Loucy (cell line): ENCODE results near the gene RILPL2.
"Not testable (repeated sequence)": the region's sequence is repeated elsewhere in the genome, so short reads cannot be mapped to it uniquely, and the experiment has no call there.

Source experiments
- H2AFZ ChIP-seq: fragments of 200-600 bp; sonication (generic); 2 replicates; pipeline ENCODE4 v1.6.0; 2016; ENCODE audit warnings: antibody characterized with exemption, mild to moderate bottlenecking, low read length, moderate library complexity
- H3F3A ChIP-seq: fragments of 200-600 bp; 2 replicates; pipeline ENCODE4 v1.6.0; 2016; ENCODE audit warnings: antibody characterized with exemption, low read depth, mild to moderate bottlenecking
- H3K27me3 ChIP-seq: fragments of 200-600 bp; sonication (generic); 2 replicates; pipeline ENCODE4 v1.6.1; 2014; ENCODE audit warnings: low read length, mild to moderate bottlenecking; ENCODE audit not compliant: insufficient read depth, poor library complexity, severe bottlenecking
- H3K36me3 ChIP-seq: fragments of 200-600 bp; sonication (generic); 2 replicates; pipeline ENCODE4 v1.6.1; 2016; ENCODE audit warnings: low read length; ENCODE audit not compliant: insufficient read depth
- H3K4me1 ChIP-seq: fragments of 200-600 bp; sonication (generic); 2 replicates; pipeline ENCODE4 v1.5.1; 2014; ENCODE audit warnings: low read length, mild to moderate bottlenecking; ENCODE audit not compliant: insufficient read depth, poor library complexity, severe bottlenecking
- H3K4me2 ChIP-seq: fragments of 200-600 bp; sonication (generic); 2 replicates; pipeline ENCODE4 v1.6.0; 2014; ENCODE audit warnings: antibody characterized with exemption, low read length, low read depth, mild to moderate bottlenecking; ENCODE audit not compliant: poor library complexity, severe bottlenecking
- H3K4me3 ChIP-seq: fragments of 200-600 bp; sonication (generic); 2 replicates; pipeline ENCODE4 v1.5.1; 2014; ENCODE audit warnings: low read length, mild to moderate bottlenecking, mixed read lengths; ENCODE audit not compliant: poor library complexity, severe bottlenecking
- H3K79me2 ChIP-seq: fragments of 200-600 bp; sonication (generic); 2 replicates; pipeline ENCODE4 v1.6.1; 2014; ENCODE audit warnings: low read length; ENCODE audit not compliant: insufficient read depth
- H3K9ac ChIP-seq: fragments of 200-600 bp; sonication (generic); 2 replicates; pipeline ENCODE4 v1.6.0; 2014; ENCODE audit warnings: mild to moderate bottlenecking, low read depth, low read length, moderate library complexity; ENCODE audit not compliant: poor library complexity, severe bottlenecking
- H3K9me2 ChIP-seq: fragments of 200-600 bp; sonication (generic); replicated peaks from 2 replicates; pipeline ENCODE4 v1.6.1; 2016; ENCODE audit warnings: low read depth, low read length, mixed read lengths
- H3K9me3 ChIP-seq: fragments of 200-600 bp; sonication (generic); 2 replicates; pipeline ENCODE4 v1.6.1; 2014; ENCODE audit warnings: mild to moderate bottlenecking, antibody characterized with exemption, low read length, low read depth; ENCODE audit not compliant: insufficient read depth
- H4K20me1 ChIP-seq: fragments of 200-600 bp; sonication (generic); 2 replicates; pipeline ENCODE4 v1.6.0; 2014; ENCODE audit warnings: antibody characterized with exemption, low read length, mild to moderate bottlenecking; ENCODE audit not compliant: insufficient read depth, poor library complexity, severe bottlenecking
- CTCF ChIP-seq: fragments of 200-600 bp; sonication (generic); conservative IDR thresholded peaks from 2 replicates; pipeline ENCODE4 v1.5.1; 2014; ENCODE audit warnings: mild to moderate bottlenecking, antibody characterized with exemption, low read length
- EZH2phosphoT487 ChIP-seq: fragments of 200-600 bp; IDR thresholded peaks from 2 replicates; pipeline ENCODE4 v1.6.1; 2018; ENCODE audit warnings: antibody characterized with exemption, mild to moderate bottlenecking, moderate library complexity, borderline replicate concordance

Gene RILPL2

DNA sequence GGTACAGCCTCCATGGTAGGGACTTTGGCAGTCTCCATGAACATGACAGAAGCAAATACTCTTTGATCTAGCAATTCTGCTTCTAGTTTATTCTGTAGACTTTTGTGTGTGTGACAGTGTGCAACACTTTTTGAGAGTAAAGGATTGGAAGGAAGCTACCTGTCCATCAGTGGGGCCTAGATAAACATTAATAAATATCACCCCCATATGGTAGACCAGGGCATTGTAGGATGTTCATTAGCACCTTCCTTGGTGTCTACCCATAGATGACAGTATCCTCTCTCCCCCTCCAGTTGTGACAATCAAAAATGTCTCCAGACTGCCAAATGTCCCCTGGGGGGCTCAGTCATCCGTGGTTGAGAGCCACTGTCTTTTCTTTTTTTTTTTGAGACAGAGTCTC, 32.3 kb upstream of the RILPL2 start:
- H3K4me1 ChIP-seq = peaks cover 10% of the 10 kb centered on the region
- no peak overlapping the region for H3K9ac ChIP-seq
- no peak overlapping the region for H2AFZ ChIP-seq
- H3K36me3 ChIP-seq = peaks cover 4% of the 10 kb centered on the region; the same call in 1 of the 2 replicates
- no peaks in the 10 kb centered on the region for H3K9me3 ChIP-seq
- H3K4me3 ChIP-seq = no peak overlapping the region
- no peaks in the 10 kb centered on the region for H3K27me3 ChIP-seq
- no peaks in the 10 kb centered on the region for H3F3A ChIP-seq
- no peak overlapping the region for H3K4me2 ChIP-seq
- no peak for TF ChIP-seq EZH2phosphoT487
- TF ChIP-seq CTCF = peak; percentile 56
- no peaks in the 10 kb centered on the region for H3K9me2 ChIP-seq
- H4K20me1 ChIP-seq = no peaks in the 10 kb centered on the region
- H3K79me2 ChIP-seq = peaks cover 13% of the 10 kb centered on the region; the same call in 1 of the 2 replicates

GRCh38 chr12:123465084-123465483, 28.6 kb upstream of the RILPL2 start:
- Histone ChIP-seq H2AFZ (no peak overlapping the region), H3K4me2 (peak overlapping the region; percentile 21), H3K27me3 (no peaks in the 10 kb centered on the region), H3F3A (no peaks in the 10 kb centered on the region), H4K20me1 (no peaks in the 10 kb centered on the region), H3K9me2 (no peaks in the 10 kb centered on the region), H3K36me3 (peaks cover 4% of the 10 kb centered on the region; the same call in 1 of the 2 replicates), H3K79me2 (peaks cover 35% of the 10 kb centered on the region), H3K9ac (no peak overlapping the region), H3K4me1 (peaks cover 14% of the 10 kb centered on the region), H3K9me3 (no peaks in the 10 kb centered on the region), H3K4me3 (no peak overlapping the region)
- no peak for TF ChIP-seq CTCF
- no peak for TF ChIP-seq EZH2phosphoT487

- H4K20me1 ChIP-seq = not testable (repeated sequence)
These were observed 26.7 kb upstream of the RILPL2 start for GRCh38 chr12:123463174-123463573.

GRCh38 chr12:123457980-123458779, 21.7 kb upstream of the RILPL2 start, which contains the start of gene SNRNP35:
Gene SNRNP35 (plus strand): TSS chr12:123458139. CDS start chr12:123465541, 7,402 bp downstream.
- no peaks in the 10 kb centered on the region for H3K9me2 ChIP-seq
- H3K4me3 ChIP-seq = peak within 1 kb of the TSS; percentile 98
- H3K27me3 ChIP-seq = no peaks in the 10 kb centered on the region
- no peaks in the 10 kb centered on the region for H3K36me3 ChIP-seq
- no peak for TF ChIP-seq CTCF
- no peak for TF ChIP-seq EZH2phosphoT487
- H3K4me2 ChIP-seq = peak within 1 kb of the TSS; percentile 87
- peak within 1 kb of the TSS; percentile 99 for H2AFZ ChIP-seq
- peaks cover 5% of the 10 kb centered on the region for H3F3A ChIP-seq
- H3K9me3 ChIP-seq = no peaks in the 10 kb centered on the region
- peaks cover 35% of the 10 kb centered on the region for H3K79me2 ChIP-seq
- peaks cover 10% of the 10 kb centered on the region for H3K4me1 ChIP-seq
- H3K9ac ChIP-seq = peak within 1 kb of the TSS; percentile 99
- H4K20me1 ChIP-seq = peaks cover 3% of the 10 kb centered on the region

More at GRCh38 chr12:123463174-123463573, 26.7 kb upstream of the RILPL2 start:
- Histone ChIP-seq H3K79me2 (peaks cover 51% of the 10 kb centered on the region), H3K4me1 (peaks cover 20% of the 10 kb centered on the region)
- not testable (repeated sequence) for H2AFZ ChIP-seq, H3F3A ChIP-seq, H3K4me2 ChIP-seq, H3K36me3 ChIP-seq, H3K9me3 ChIP-seq, H3K27me3 ChIP-seq, H3K9me2 ChIP-seq, H3K9ac ChIP-seq, H3K4me3 ChIP-seq
